ENCODE measurements around the gene TTC34. TPM values are rescaled to one million over a fixed set of nuclear protein-coding genes. Genes with fewer than 3 reads are reported as not detected.
"Not testable (repeated sequence)": the region's sequence is repeated elsewhere in the genome, so short reads cannot be mapped to it uniquely, and the experiment has no call there.

Gene TTC34
- total and polyA plus RNA-seq, 2 of the 13 experiments (the other 11 are each of a cell fraction or from before 2014, with no cell fraction given), result 0.07 to 0.11 TPM

- WGBS (ENCODE audit: low lambda C conversion rate), result 2% methylated on average over 5 of the region's 14 CpGs
- H3K4me3 ChIP-seq (replicated peaks in 1 of 3; ENCODE audit: insufficient read depth in 1 of 3, low read depth in 2 of 3, low read length in 3 of 3), result not testable (repeated sequence)
Observed at GRCh38 chr1:2750041-2750680, 51.3 kb downstream of the TTC34 start.

GRCh38 chr1:2748626-2749025 lies 52.9 kb downstream of the TTC34 start:
- FAIRE-seq; CTCF ChIA-PET (ENCODE audit: low intra/inter-chr PET ratio, low total read pairs); H3K9ac ChIP-seq (ENCODE audit: insufficient read depth, low read depth, low read length); H3K4me2 ChIP-seq (ENCODE audit: low read depth, low read length); DNase-seq (ENCODE audit: low spot score); in situ Hi-C loops (cut with HindIII; ENCODE audit: extremely low pct_ligation_motif_present, low pct_unique_long_range_greater_than_20kb); H3K4me1 ChIP-seq (ENCODE audit: insufficient read depth, low read length); H3K27me3 ChIP-seq (ENCODE audit: control insufficient read depth in 1 of 2, insufficient read depth in 2 of 2, low read length in 2 of 2); H4K20me1 ChIP-seq (ENCODE audit: insufficient read depth, low read length); H3K36me3 ChIP-seq (replicated peaks in 1 of 2; ENCODE audit: control insufficient read depth in 1 of 2, insufficient read depth in 2 of 2, low read length in 2 of 2); H3K79me2 ChIP-seq (ENCODE audit: insufficient read depth, low read length); H2AFZ ChIP-seq (ENCODE audit: low read length); BruUV-seq (replicated peaks); intact Hi-C loops (cut with micrococcal nuclease; ENCODE audit: unreplicated experiment); H3K4me3 ChIP-seq (replicated peaks in 1 of 3; ENCODE audit: insufficient read depth in 1 of 3, low read depth in 2 of 3, low read length in 3 of 3); H3K9me3 ChIP-seq (ENCODE audit: low read length); H3K27ac ChIP-seq (ENCODE audit: extremely low read length, insufficient read depth, low read length); POLR2A ChIA-PET; ATAC-seq: not testable (repeated sequence)
- WGBS (ENCODE audit: low lambda C conversion rate), result 0% methylated on average over 1 of the region's 8 CpGs

More at GRCh38 chr1:2750041-2750680, 51.3 kb downstream of the TTC34 start:
- H2AFZ ChIP-seq (ENCODE audit: low read length); intact Hi-C loops (cut with micrococcal nuclease; ENCODE audit: unreplicated experiment); ATAC-seq; H3K4me1 ChIP-seq (ENCODE audit: insufficient read depth, low read length); FAIRE-seq; CTCF ChIA-PET (ENCODE audit: low intra/inter-chr PET ratio, low total read pairs); BruUV-seq (replicated peaks); H3K9me3 ChIP-seq (ENCODE audit: low read length); in situ Hi-C loops (cut with HindIII; ENCODE audit: extremely low pct_ligation_motif_present, low pct_unique_long_range_greater_than_20kb); H3K27me3 ChIP-seq (ENCODE audit: control insufficient read depth in 1 of 2, insufficient read depth in 2 of 2, low read length in 2 of 2); H4K20me1 ChIP-seq (ENCODE audit: insufficient read depth, low read length); H3K36me3 ChIP-seq (replicated peaks in 1 of 2; ENCODE audit: control insufficient read depth in 1 of 2, insufficient read depth in 2 of 2, low read length in 2 of 2); H3K79me2 ChIP-seq (ENCODE audit: insufficient read depth, low read length); H3K4me2 ChIP-seq (ENCODE audit: low read depth, low read length); POLR2A ChIA-PET; DNase-seq (ENCODE audit: low spot score); H3K9ac ChIP-seq (ENCODE audit: insufficient read depth, low read depth, low read length); H3K27ac ChIP-seq (ENCODE audit: extremely low read length, insufficient read depth, low read length): not testable (repeated sequence)

- H3K4me2 ChIP-seq (ENCODE audit: low read depth, low read length); CTCF ChIA-PET (ENCODE audit: low intra/inter-chr PET ratio, low total read pairs); FAIRE-seq; ATAC-seq; H3K27me3 ChIP-seq (ENCODE audit: control insufficient read depth in 1 of 2, insufficient read depth in 2 of 2, low read length in 2 of 2); H3K79me2 ChIP-seq (ENCODE audit: insufficient read depth, low read length); H3K4me1 ChIP-seq (ENCODE audit: insufficient read depth, low read length); BruUV-seq (replicated peaks); H3K9ac ChIP-seq (ENCODE audit: insufficient read depth, low read depth, low read length); H3K27ac ChIP-seq (ENCODE audit: extremely low read length, insufficient read depth, low read length); H2AFZ ChIP-seq (ENCODE audit: low read length); H3K9me3 ChIP-seq (ENCODE audit: low read length); intact Hi-C loops (cut with micrococcal nuclease; ENCODE audit: unreplicated experiment); DNase-seq (ENCODE audit: low spot score); POLR2A ChIA-PET; H3K36me3 ChIP-seq (replicated peaks in 1 of 2; ENCODE audit: control insufficient read depth in 1 of 2, insufficient read depth in 2 of 2, low read length in 2 of 2); H4K20me1 ChIP-seq (ENCODE audit: insufficient read depth, low read length); in situ Hi-C loops (cut with HindIII; ENCODE audit: extremely low pct_ligation_motif_present, low pct_unique_long_range_greater_than_20kb); H3K4me3 ChIP-seq (replicated peaks in 1 of 3; ENCODE audit: insufficient read depth in 1 of 3, low read depth in 2 of 3, low read length in 3 of 3): not testable (repeated sequence)
- WGBS (ENCODE audit: low lambda C conversion rate), result 0% methylated on average over 2 of the region's 9 CpGs
Observed at GRCh38 chr1:2694796-2695195, 106.7 kb downstream of the TTC34 start.

GRCh38 chr1:2690180-2690579 lies 111.3 kb downstream of the TTC34 start:
- H3K9me3 ChIP-seq (ENCODE audit: low read length); H3K9ac ChIP-seq (ENCODE audit: insufficient read depth, low read depth, low read length); H2AFZ ChIP-seq (ENCODE audit: low read length); intact Hi-C loops (cut with micrococcal nuclease; ENCODE audit: unreplicated experiment); in situ Hi-C loops (cut with HindIII; ENCODE audit: extremely low pct_ligation_motif_present, low pct_unique_long_range_greater_than_20kb); BruUV-seq (replicated peaks); H3K36me3 ChIP-seq (replicated peaks in 1 of 2; ENCODE audit: control insufficient read depth in 1 of 2, insufficient read depth in 2 of 2, low read length in 2 of 2); H3K4me1 ChIP-seq (ENCODE audit: insufficient read depth, low read length); H3K4me2 ChIP-seq (ENCODE audit: low read depth, low read length); H4K20me1 ChIP-seq (ENCODE audit: insufficient read depth, low read length); FAIRE-seq; H3K79me2 ChIP-seq (ENCODE audit: insufficient read depth, low read length); ATAC-seq; POLR2A ChIA-PET; DNase-seq (ENCODE audit: low spot score); H3K4me3 ChIP-seq (replicated peaks in 1 of 3; ENCODE audit: insufficient read depth in 1 of 3, low read depth in 2 of 3, low read length in 3 of 3); H3K27ac ChIP-seq (ENCODE audit: extremely low read length, insufficient read depth, low read length); H3K27me3 ChIP-seq (ENCODE audit: control insufficient read depth in 1 of 2, insufficient read depth in 2 of 2, low read length in 2 of 2); CTCF ChIA-PET (ENCODE audit: low intra/inter-chr PET ratio, low total read pairs): not testable (repeated sequence)
- no CpG with 5 or more reads among the region's 10 CpGs for WGBS (ENCODE audit: low lambda C conversion rate)

Data from HepG2 (cell line).